ENCODE results near the gene EPN2. TPM values are rescaled to one million over a fixed set of nuclear protein-coding genes. Genes with fewer than 3 reads are reported as not detected.

Gene EPN2
- total and polyA plus RNA-seq, 7 donors, result 11.6 to 36.0 (median 25.3) TPM

GRCh38 chr17:19238167-19238505 is 970 bp downstream of the EPN2 start:
- Histone ChIP-seq H3K27ac (peak overlapping the region; percentile 92), H3K4me3 (peak overlapping the region; percentile 99), H3K4me1 (peaks cover 19% of the 10 kb centered on the region), H3K36me3 (ENCODE audit: insufficient read depth in 1 of 2, low read depth in 1 of 2) (no peaks in the 10 kb centered on the region), H3K27me3 (ENCODE audit: insufficient read depth in 3 of 3, low read length in 2 of 3) (no peaks in the 10 kb centered on the region), H3K9me3 (no peaks in the 10 kb centered on the region)
- DNase-seq (peak; percentile 31 to 69), ATAC-seq (peak; percentile 14 to 48 (median 34))
- WGBS, 3 donors, result 4 to 16% (median 5%) methylated on average over 15 to 21 of the region's 21 CpGs
- intact Hi-C loops (cut with DNase I), result no loop called here
- no peak for TF ChIP-seq CTCF (IDR thresholded peaks at IDR 0.05)

GRCh38 chr17:19239544-19239943 is 2.4 kb downstream of the EPN2 start:
- Histone ChIP-seq H3K36me3 (ENCODE audit: insufficient read depth in 1 of 2, low read depth in 1 of 2) (no peaks in the 10 kb centered on the region), H3K4me3 (peak overlapping the region; percentile 99), H3K27ac (peak overlapping the region; percentile 19), H3K9me3 (no peaks in the 10 kb centered on the region), H3K27me3 (ENCODE audit: insufficient read depth in 3 of 3, low read length in 2 of 3) (no peaks in the 10 kb centered on the region), H3K4me1 (peaks cover 19% of the 10 kb centered on the region)
- DNase-seq (no peak), ATAC-seq (no peak)
- WGBS, 3 donors, result 34 to 56% (median 47%) methylated on average over 6 of the region's 6 CpGs
- intact Hi-C loops (cut with DNase I), result no loop called here
- no peak for TF ChIP-seq CTCF (IDR thresholded peaks at IDR 0.05)

GRCh38 chr17:19242323-19242722 is 5.2 kb downstream of the EPN2 start:
- Histone ChIP-seq H3K4me1 (peaks cover 24% of the 10 kb centered on the region), H3K4me3 (no peak overlapping the region), H3K36me3 (ENCODE audit: insufficient read depth in 1 of 2, low read depth in 1 of 2) (no peaks in the 10 kb centered on the region), H3K27ac (no peak overlapping the region), H3K27me3 (ENCODE audit: insufficient read depth in 3 of 3, low read length in 2 of 3) (no peaks in the 10 kb centered on the region), H3K9me3 (no peaks in the 10 kb centered on the region)
- WGBS, 3 donors, result 70 to 81% (median 80%) methylated on average over 2 of the region's 2 CpGs
- intact Hi-C loops (cut with DNase I), result no loop called here
- no peak for ATAC-seq
- no peak for TF ChIP-seq CTCF (IDR thresholded peaks at IDR 0.05)
- DNase-seq, result no peak

- Histone ChIP-seq H3K9me3 (no peaks in the 10 kb centered on the region), H3K27me3 (ENCODE audit: insufficient read depth in 3 of 3, low read length in 2 of 3) (no peaks in the 10 kb centered on the region), H3K4me3 (no peak overlapping the region), H3K27ac (no peak overlapping the region), H3K4me1 (peaks cover 30% of the 10 kb centered on the region), H3K36me3 (ENCODE audit: insufficient read depth in 1 of 2, low read depth in 1 of 2) (no peaks in the 10 kb centered on the region)
- 92 to 96% (median 94%) methylated on average over 7 of the region's 7 CpGs for WGBS, 3 donors
- DNase-seq (no peak), ATAC-seq (no peak)
- intact Hi-C loops (cut with DNase I), result no loop called here
- no peak for TF ChIP-seq CTCF (IDR thresholded peaks at IDR 0.05)
Observed at GRCh38 chr17:19242926-19243325, 5.8 kb downstream of the EPN2 start.

- peaks cover 34% of the 10 kb centered on the region for H3K4me1 ChIP-seq
- 92 to 99% (median 95%) methylated on average over 1 of the region's 1 CpG for WGBS, 3 donors
- no peak for DNase-seq
- peak in 1 of 4 donors; percentile 45 for ATAC-seq
- H3K27me3 ChIP-seq (ENCODE audit: insufficient read depth in 3 of 3, low read length in 2 of 3), result no peaks in the 10 kb centered on the region
- no peak overlapping the region for H3K27ac ChIP-seq
- intact Hi-C loops (cut with DNase I), result no loop called here
- no peak for TF ChIP-seq CTCF (IDR thresholded peaks at IDR 0.05)
- no peaks in the 10 kb centered on the region for H3K9me3 ChIP-seq
- H3K36me3 ChIP-seq (ENCODE audit: insufficient read depth in 1 of 2, low read depth in 1 of 2), result no peaks in the 10 kb centered on the region
- H3K4me3 ChIP-seq, result no peak overlapping the region
Observed at GRCh38 chr17:19243838-19244237, 6.7 kb downstream of the EPN2 start.

Measured in psoas muscle (tissue), 8 donors.